HepG2 (cell line): ENCODE results near the gene DCLK1. TPM values are rescaled to one million over a fixed set of nuclear protein-coding genes. Genes with fewer than 3 reads are reported as not detected.

ENCODE experiments used
- ATAC-seq: fragments of 200-7000 bp; cut with Tn5 transposase; 3 replicates; pipeline ENCODE4 v1.9.1; 2020; ENCODE audit warnings: mild to moderate bottlenecking, moderate library complexity
- BruUV-seq: library from RNA; stranded (reverse); fragments of 400-500 nt; replicated peaks from 2 replicates; lab custom pipeline; 2021; lab: Mats Ljungman, UMichigan
- CTCF ChIA-PET: fragments of 300-600 bp; formaldehyde crosslinking; extraction: SDS; loops from one replicate; lab custom pipeline; 2021; ENCODE audit warnings: low total read pairs, inconsistent platforms, low intra/inter-chr PET ratio; lab: Yijun Ruan, JAX
- POLR2A ChIA-PET: fragments of 350-600 bp; sonication (Branson Sonifier 250); formaldehyde crosslinking; loops from one replicate; lab custom pipeline; 2020; ENCODE audit warnings: antibody characterized with exemption, inconsistent platforms; lab: Yijun Ruan, JAX
- DNase-seq: peaks from one replicate; pipeline ENCODE4 v3.0.0-alpha.2; 2015; ENCODE audit warnings: low spot score
- FAIRE-seq: peaks from 3 replicates; lab custom pipeline; 2011; peaks lifted over from hg19 to GRCh38; lab: Jason Lieb, UNC
- H2AFZ ChIP-seq: one replicate; pipeline ENCODE4 v1.6.1; 2011; ENCODE audit warnings: low read length, inconsistent platforms
- H3K27ac ChIP-seq: fragments of 300-600 bp; 3 replicates; pipeline ENCODE4 v1.8.0; 2011; ENCODE audit warnings: mixed run types, mild to moderate bottlenecking, mixed read lengths, low read length, inconsistent platforms; ENCODE audit not compliant: insufficient read depth; ENCODE audit errors: extremely low read length
- H3K27me3 ChIP-seq, 2 experiments: fragments of 200-600 bp in 1 of 2; 2 replicates in 1 of 2; 3 replicates in 1 of 2; pipeline versions ENCODE4 v1.6.0 to v1.8.0; 2011; ENCODE audit warnings: low read length in 2 of 2, mild to moderate bottlenecking in 2 of 2, moderate library complexity in 2 of 2, inconsistent platforms in 1 of 2; ENCODE audit not compliant: insufficient read depth in 2 of 2, control insufficient read depth in 1 of 2
- H3K36me3 ChIP-seq, 2 experiments: fragments of 200-600 bp in 1 of 2; replicated peaks in 1 of 2; 2 replicates in 1 of 2; 3 replicates in 1 of 2; pipeline versions ENCODE4 v1.5.1 to v1.8.0; 2011; ENCODE audit warnings: low read length in 2 of 2, inconsistent platforms in 1 of 2; ENCODE audit not compliant: insufficient read depth in 2 of 2, control insufficient read depth in 1 of 2
- H3K4me1 ChIP-seq: 2 replicates; pipeline ENCODE4 v1.5.1; 2012; ENCODE audit warnings: low read length, inconsistent platforms; ENCODE audit not compliant: insufficient read depth
- H3K4me2 ChIP-seq: 2 replicates; pipeline ENCODE4 v1.6.0; 2011; ENCODE audit warnings: low read depth, low read length, inconsistent platforms
- H3K4me3 ChIP-seq, 3 experiments: fragments of 200-600 bp in 1 of 3; sonication (generic), shearing (Covaris generic) in 1 of 3; replicated peaks in 1 of 3; 2 replicates each; pipeline ENCODE4 v1.5.1; 2011 to 2016; ENCODE audit warnings: low read length in 3 of 3, inconsistent platforms in 2 of 3, low read depth in 2 of 3, mild to moderate bottlenecking in 2 of 3, control low read depth in 1 of 3, mixed read lengths in 1 of 3; ENCODE audit not compliant: insufficient read depth in 1 of 3
- H3K79me2 ChIP-seq: one replicate; pipeline ENCODE4 v1.6.1; 2011; ENCODE audit warnings: low read length, inconsistent platforms; ENCODE audit not compliant: insufficient read depth
- H3K9ac ChIP-seq: 2 replicates; pipeline ENCODE4 v1.6.0; 2011; ENCODE audit warnings: mild to moderate bottlenecking, low read depth, low read length, inconsistent platforms; ENCODE audit not compliant: insufficient read depth
- H3K9me3 ChIP-seq: 2 replicates; pipeline ENCODE4 v1.5.1; 2012; ENCODE audit warnings: mild to moderate bottlenecking, low read length
- H4K20me1 ChIP-seq: 2 replicates; pipeline ENCODE4 v1.6.0; 2011; ENCODE audit warnings: inconsistent platforms, mild to moderate bottlenecking, low read length, moderate library complexity; ENCODE audit not compliant: insufficient read depth
- FOXA3 ChIP-seq: IDR thresholded peaks from 2 replicates; pipeline ENCODE4 v1.6.1; 2016; ENCODE audit warnings: missing genetic modification reagents, missing compliant biosample characterization
- GABPA ChIP-seq, 2 experiments: IDR thresholded peaks; 2 replicates each; pipeline ENCODE4 v1.6.1; 2011 to 2016; ENCODE audit warnings: low read depth in 2 of 2, low read length in 1 of 2, missing biosample characterization in 1 of 2, missing genetic modification characterization in 1 of 2
- MAFF ChIP-seq: IDR thresholded peaks from 2 replicates; pipeline ENCODE4 v1.6.1; 2011; ENCODE audit warnings: low read depth, low read length, improper control_type of control experiment
- MAFK ChIP-seq, 2 experiments: IDR thresholded peaks in 1 of 2; conservative IDR thresholded peaks in 1 of 2; 2 replicates each; pipeline ENCODE4 v1.6.1; 2011; ENCODE audit warnings: improper control_type of control experiment in 2 of 2, low read length in 2 of 2
- PAX8 ChIP-seq: sonication (generic); formaldehyde crosslinking; IDR thresholded peaks from 2 replicates; pipeline ENCODE4 v1.8.0; 2022; ENCODE audit warnings: mild to moderate bottlenecking, missing genetic modification reagents, borderline replicate concordance
- POLR2A ChIP-seq, 2 experiments: IDR thresholded peaks; 2 replicates each; pipeline ENCODE4 v1.6.1; 2011; ENCODE audit warnings: low read depth in 2 of 2, low read length in 2 of 2, mild to moderate bottlenecking in 1 of 2, moderate library complexity in 1 of 2; ENCODE audit not compliant: insufficient read depth in 1 of 2
- ZC3H13 ChIP-seq: sonication (generic); formaldehyde crosslinking; IDR thresholded peaks from 2 replicates; pipeline ENCODE4 v1.8.1; 2023; ENCODE audit warnings: mild to moderate bottlenecking, missing genetic modification reagents, moderate library complexity
- ZNF260 ChIP-seq: sonication (generic); formaldehyde crosslinking; IDR thresholded peaks from 2 replicates; pipeline ENCODE4 v1.4.0; 2020; ENCODE audit warnings: missing genetic modification reagents, low read depth, mild to moderate bottlenecking, borderline replicate concordance
- WGBS: methylation state at CpG from one replicate; pipeline ENCODE4 v1.1.6; 2017; ENCODE audit warnings: low lambda C conversion rate; 5-methylcytosine and 5-hydroxymethylcytosine counted together
- in situ Hi-C: cut with HindIII; loops from 2 replicates; pipeline ENCODE4 v1.10.0; 2017; ENCODE audit warnings: low pct_unique_long_range_greater_than_20kb; ENCODE audit not compliant: extremely low pct_ligation_motif_present
- intact Hi-C: fragments of 100-400 bp; cut with micrococcal nuclease; formaldehyde crosslinking; loops from one replicate; pipeline ENCODE4 v1.10.0; 2022; ENCODE audit not compliant: unreplicated experiment
- polyA plus RNA-seq, 8 experiments: library from polyadenylated mRNA; depleted of rRNA in 3 of 8; stranded (reverse) in 7 of 8; unstranded in 1 of 8; fragments of >200 nt; fragmentation: Illumina TruSeq in 4 of 8; extraction: Trizol in 4 of 8; gene quantifications; 2 replicates each; pipeline versions ENCODE4 v1.2.1 to v1.2.3, GENCODE V29; 2011 to 2016; ENCODE audit warnings: low read depth in 4 of 8, missing spikeins in 1 of 8, mixed read lengths in 1 of 8; ENCODE audit not compliant: insufficient read depth in 1 of 8
- total RNA-seq, 5 experiments: library from RNA; depleted of rRNA; stranded (reverse); fragments of >200 nt; fragmentation: Illumina TruSeq; extraction: Trizol; gene quantifications; 2 replicates each; pipeline ENCODE4 v1.2.3, GENCODE V29; 2016; ENCODE audit warnings: low read depth in 1 of 5
- TF ChIP-seq, protein P1 (sequence below): sonication (generic); formaldehyde crosslinking; IDR thresholded peaks from 2 replicates; pipeline ENCODE4 v1.4.0; 2020; ENCODE audit warnings: low read depth, missing genetic modification reagents

Gene DCLK1
- total and polyA plus RNA-seq, 2 of the 13 experiments (the other 11 are each of a cell fraction or from before 2014, with no cell fraction given) = not detected

DNA sequence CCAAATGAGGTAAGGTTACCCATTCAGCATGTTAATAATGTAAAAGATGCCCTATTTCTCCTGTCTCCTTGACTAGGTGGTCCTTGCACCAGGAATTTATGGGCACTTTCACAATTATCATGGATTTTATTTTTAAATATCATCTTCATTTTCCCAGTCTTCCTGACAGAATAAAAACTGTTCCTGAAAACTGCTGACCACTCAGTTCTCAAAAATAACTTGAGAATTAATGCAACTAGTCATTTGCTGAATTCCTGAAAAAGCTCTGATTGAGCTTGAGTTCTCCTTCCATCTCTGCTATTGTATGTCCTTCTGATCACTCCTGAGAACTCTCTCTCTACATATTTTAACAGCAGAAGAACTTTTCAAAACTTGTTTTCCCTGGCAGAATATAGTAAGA is 55.0 kb downstream of the DCLK1 start:
- POLR2A ChIA-PET = no interaction called here
- Histone ChIP-seq H3K9me3 (no peaks in the 10 kb centered on the region), H3K4me1 (no peaks in the 10 kb centered on the region), H2AFZ (no peak overlapping the region), H3K79me2 (no peaks in the 10 kb centered on the region), H3K36me3 (no peaks in the 10 kb centered on the region), H4K20me1 (no peaks in the 10 kb centered on the region), H3K4me2 (no peak overlapping the region), H3K27ac (no peak overlapping the region), H3K4me3 (no peak overlapping the region), H3K27me3 (no peaks in the 10 kb centered on the region), H3K9ac (no peak overlapping the region)
- ATAC-seq (no peak), DNase-seq (no peak), FAIRE-seq (no peak)
- in situ Hi-C loops (no loop called here), intact Hi-C loops (no loop called here)
- TF ChIP-seq MAFK (conservative IDR thresholded peaks at IDR 0.05 in 1 of 2, IDR thresholded peaks at IDR 0.05 in 1 of 2; ENCODE audit: low read length in 2 of 2) (peak; percentile 65 to 86), GABPA (IDR thresholded peaks at IDR 0.05; ENCODE audit: low read depth, low read length) (no peak), GABPA (CRISPR knock-in tag; IDR thresholded peaks at IDR 0.05; ENCODE audit: low read depth) (no peak), MAFF (peak; percentile 77)
- TF ChIP-seq, protein P1, sequence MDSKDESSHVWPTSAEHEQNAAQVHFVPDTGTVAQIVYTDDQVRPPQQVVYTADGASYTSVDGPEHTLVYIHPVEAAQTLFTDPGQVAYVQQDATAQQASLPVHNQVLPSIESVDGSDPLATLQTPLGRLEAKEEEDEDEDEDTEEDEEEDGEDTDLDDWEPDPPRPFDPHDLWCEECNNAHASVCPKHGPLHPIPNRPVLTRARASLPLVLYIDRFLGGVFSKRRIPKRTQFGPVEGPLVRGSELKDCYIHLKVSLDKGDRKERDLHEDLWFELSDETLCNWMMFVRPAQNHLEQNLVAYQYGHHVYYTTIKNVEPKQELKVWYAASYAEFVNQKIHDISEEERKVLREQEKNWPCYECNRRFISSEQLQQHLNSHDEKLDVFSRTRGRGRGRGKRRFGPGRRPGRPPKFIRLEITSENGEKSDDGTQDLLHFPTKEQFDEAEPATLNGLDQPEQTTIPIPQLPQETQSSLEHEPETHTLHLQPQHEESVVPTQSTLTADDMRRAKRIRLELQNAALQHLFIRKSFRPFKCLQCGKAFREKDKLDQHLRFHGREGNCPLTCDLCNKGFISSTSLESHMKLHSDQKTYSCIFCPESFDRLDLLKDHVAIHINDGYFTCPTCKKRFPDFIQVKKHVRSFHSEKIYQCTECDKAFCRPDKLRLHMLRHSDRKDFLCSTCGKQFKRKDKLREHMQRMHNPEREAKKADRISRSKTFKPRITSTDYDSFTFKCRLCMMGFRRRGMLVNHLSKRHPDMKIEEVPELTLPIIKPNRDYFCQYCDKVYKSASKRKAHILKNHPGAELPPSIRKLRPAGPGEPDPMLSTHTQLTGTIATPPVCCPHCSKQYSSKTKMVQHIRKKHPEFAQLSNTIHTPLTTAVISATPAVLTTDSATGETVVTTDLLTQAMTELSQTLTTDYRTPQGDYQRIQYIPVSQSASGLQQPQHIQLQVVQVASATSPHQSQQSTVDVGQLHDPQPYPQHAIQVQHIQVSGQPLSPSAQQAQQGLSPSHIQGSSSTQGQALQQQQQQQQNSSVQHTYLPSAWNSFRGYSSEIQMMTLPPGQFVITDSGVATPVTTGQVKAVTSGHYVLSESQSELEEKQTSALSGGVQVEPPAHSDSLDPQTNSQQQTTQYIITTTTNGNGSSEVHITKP (CRISPR knock-in tag) = no peak
- CTCF ChIA-PET = no interaction called here
- BruUV-seq = no TSS peak

DNA sequence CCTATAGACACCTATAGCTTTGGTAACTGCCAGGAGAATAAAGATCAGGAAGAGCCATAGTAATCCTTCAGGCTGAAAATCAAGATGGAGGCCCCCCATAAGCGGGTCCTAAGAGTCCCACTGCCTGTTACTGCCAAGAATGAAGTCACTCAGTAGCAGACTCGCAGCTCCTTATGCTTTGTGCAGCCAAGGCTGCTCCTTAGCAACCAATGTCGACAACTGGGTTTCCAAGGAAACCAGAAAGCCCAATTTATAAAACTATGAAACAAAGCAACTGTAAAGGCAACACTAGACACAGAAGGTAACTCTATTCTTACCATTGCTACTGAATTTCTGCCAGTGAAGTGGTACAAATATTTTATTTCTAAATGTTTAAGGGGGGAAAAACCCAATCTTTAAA is 56.5 kb downstream of the DCLK1 start:
- intact Hi-C loops (no loop called here), in situ Hi-C loops (no loop called here)
- H3K27me3 ChIP-seq = no peaks in the 10 kb centered on the region
- no peaks in the 10 kb centered on the region for H3K4me1 ChIP-seq
- H2AFZ ChIP-seq = no peak overlapping the region
- H3K27ac ChIP-seq = no peak overlapping the region
- ChIA-PET CTCF (no interaction called here), POLR2A (no interaction called here)
- H3K79me2 ChIP-seq = no peaks in the 10 kb centered on the region
- DNase-seq = no peak
- WGBS = 0% methylated on average over 2 of the region's 3 CpGs
- H3K4me3 ChIP-seq = no peak overlapping the region
- TF ChIP-seq PAX8 (CRISPR knock-in tag) (no peak), ZNF260 (CRISPR knock-in tag) (no peak), FOXA3 (no peak), ZC3H13 (no peak), POLR2A (IDR thresholded peaks at IDR 0.05; ENCODE audit: insufficient read depth in 1 of 2, low read depth in 2 of 2, low read length in 2 of 2) (no peak)
- no peaks in the 10 kb centered on the region for H3K36me3 ChIP-seq
- H3K9ac ChIP-seq = no peak overlapping the region
- BruUV-seq = no TSS peak
- no peak overlapping the region for H3K4me2 ChIP-seq
- FAIRE-seq = no peak
- no peak for ATAC-seq
- no peaks in the 10 kb centered on the region for H4K20me1 ChIP-seq
- no peaks in the 10 kb centered on the region for H3K9me3 ChIP-seq
